IPS-15b (cell line): ENCODE measurements around the gene SAXO2.
"Not testable (repeated sequence)": the region's sequence is repeated elsewhere in the genome, so short reads cannot be mapped to it uniquely, and the experiment has no call there.

Experiments used
- H3K27me3 ChIP-seq: one replicate; pipeline ENCODE4 v1.6.1; 2013; ENCODE audit warnings: low read length; ENCODE audit not compliant: control insufficient read depth, insufficient read depth
- H3K36me3 ChIP-seq: one replicate; pipeline ENCODE4 v1.6.1; 2013; ENCODE audit warnings: low read length; ENCODE audit not compliant: control insufficient read depth, insufficient read depth
- H3K4me1 ChIP-seq: one replicate; pipeline ENCODE4 v1.6.1; 2013; ENCODE audit warnings: mild to moderate bottlenecking, low read length; ENCODE audit not compliant: control insufficient read depth, insufficient read depth
- H3K4me3 ChIP-seq: one replicate; pipeline ENCODE4 v1.5.1; 2013; ENCODE audit warnings: low read depth, low read length
- H3K9ac ChIP-seq: one replicate; pipeline ENCODE4 v1.6.1; 2013; ENCODE audit warnings: low read depth, mild to moderate bottlenecking, low read length
- H3K9me3 ChIP-seq: one replicate; pipeline ENCODE4 v1.6.1; 2013; ENCODE audit warnings: mild to moderate bottlenecking, low read length; ENCODE audit not compliant: control insufficient read depth, insufficient read depth

SAXO2 gene

GRCh38 chr15:82261566-82262421 lies 824 bp upstream of the SAXO2 start:
- not testable (repeated sequence) for H3K27me3 ChIP-seq, H3K9ac ChIP-seq, H3K9me3 ChIP-seq, H3K36me3 ChIP-seq, H3K4me1 ChIP-seq
- H3K4me3 ChIP-seq: peak overlapping the region; percentile 82

GRCh38 chr15:82263350-82263749 lies 732 bp downstream of the SAXO2 start:
- Histone ChIP-seq H3K27me3 (no peaks in the 10 kb centered on the region), H3K9ac (no peak overlapping the region), H3K4me1 (peaks cover 13% of the 10 kb centered on the region), H3K9me3 (no peaks in the 10 kb centered on the region), H3K36me3 (no peaks in the 10 kb centered on the region), H3K4me3 (peak overlapping the region; percentile 82)

- not testable (repeated sequence) for H3K9ac ChIP-seq, H3K36me3 ChIP-seq, H3K9me3 ChIP-seq, H3K4me3 ChIP-seq, H3K27me3 ChIP-seq
- H3K4me1 ChIP-seq: peaks cover 13% of the 10 kb centered on the region
Observed at GRCh38 chr15:82267137-82267536, 4.5 kb downstream of the SAXO2 start.

GRCh38 chr15:82268454-82268853 lies 5.8 kb downstream of the SAXO2 start:
- H3K27me3 ChIP-seq: not testable (repeated sequence)

GRCh38 chr15:82272154-82272553 lies 9.5 kb downstream of the SAXO2 start:
- Histone ChIP-seq H3K27me3 (no peaks in the 10 kb centered on the region), H3K4me1 (peaks cover 3% of the 10 kb centered on the region), H3K36me3 (no peaks in the 10 kb centered on the region), H3K9ac (no peak overlapping the region), H3K9me3 (no peaks in the 10 kb centered on the region), H3K4me3 (no peak overlapping the region)

More at GRCh38 chr15:82268454-82268853, 5.8 kb downstream of the SAXO2 start:
- H3K4me3 ChIP-seq, H3K9ac ChIP-seq, H3K36me3 ChIP-seq, H3K9me3 ChIP-seq: not testable (repeated sequence)
- peaks cover 13% of the 10 kb centered on the region for H3K4me1 ChIP-seq

GRCh38 chr15:82275410-82275809 lies 12.8 kb downstream of the SAXO2 start:
- H3K9ac ChIP-seq: no peak overlapping the region
- H3K4me3 ChIP-seq: no peak overlapping the region
- H3K4me1 ChIP-seq: no peaks in the 10 kb centered on the region
- no peaks in the 10 kb centered on the region for H3K27me3 ChIP-seq
- H3K9me3 ChIP-seq: no peaks in the 10 kb centered on the region
- H3K36me3 ChIP-seq: no peaks in the 10 kb centered on the region

- not testable (repeated sequence) for H3K27me3 ChIP-seq, H3K9ac ChIP-seq, H3K4me1 ChIP-seq, H3K36me3 ChIP-seq, H3K4me3 ChIP-seq, H3K9me3 ChIP-seq
Observed at GRCh38 chr15:82281276-82281675, 18.7 kb downstream of the SAXO2 start.

GRCh38 chr15:82282386-82282785 lies 19.8 kb downstream of the SAXO2 start:
- not testable (repeated sequence) for H3K4me1 ChIP-seq, H3K9me3 ChIP-seq, H3K4me3 ChIP-seq, H3K27me3 ChIP-seq, H3K9ac ChIP-seq, H3K36me3 ChIP-seq

- not testable (repeated sequence) for H3K36me3 ChIP-seq, H3K27me3 ChIP-seq, H3K9ac ChIP-seq, H3K4me3 ChIP-seq, H3K9me3 ChIP-seq, H3K4me1 ChIP-seq
Observed at GRCh38 chr15:82284381-82284780, 21.8 kb downstream of the SAXO2 start.

GRCh38 chr15:82286475-82286874 lies 23.9 kb downstream of the SAXO2 start:
- H3K27me3 ChIP-seq, H3K9ac ChIP-seq, H3K4me3 ChIP-seq, H3K36me3 ChIP-seq, H3K4me1 ChIP-seq, H3K9me3 ChIP-seq: not testable (repeated sequence)

- not testable (repeated sequence) for H3K4me1 ChIP-seq, H3K4me3 ChIP-seq, H3K9me3 ChIP-seq, H3K27me3 ChIP-seq, H3K9ac ChIP-seq, H3K36me3 ChIP-seq
Observed at GRCh38 chr15:82288202-82288601, 25.6 kb downstream of the SAXO2 start.

- Histone ChIP-seq H3K4me1 (no peaks in the 10 kb centered on the region), H3K27me3 (no peaks in the 10 kb centered on the region), H3K4me3 (no peak overlapping the region), H3K36me3 (no peaks in the 10 kb centered on the region), H3K9me3 (no peaks in the 10 kb centered on the region), H3K9ac (no peak overlapping the region)
Observed at GRCh38 chr15:82292271-82292670, 29.7 kb downstream of the SAXO2 start.
